ENCODE results near the gene MRPS18A. TPM values are rescaled to one million over a fixed set of nuclear protein-coding genes. Genes with fewer than 3 reads are reported as not detected.
"Not testable (repeated sequence)": the region's sequence is repeated elsewhere in the genome, so short reads cannot be mapped to it uniquely, and the experiment has no call there.

Gene MRPS18A
- polyA plus RNA-seq, 4 donors: 51.2 to 107 (median 65.1) TPM

DNA sequence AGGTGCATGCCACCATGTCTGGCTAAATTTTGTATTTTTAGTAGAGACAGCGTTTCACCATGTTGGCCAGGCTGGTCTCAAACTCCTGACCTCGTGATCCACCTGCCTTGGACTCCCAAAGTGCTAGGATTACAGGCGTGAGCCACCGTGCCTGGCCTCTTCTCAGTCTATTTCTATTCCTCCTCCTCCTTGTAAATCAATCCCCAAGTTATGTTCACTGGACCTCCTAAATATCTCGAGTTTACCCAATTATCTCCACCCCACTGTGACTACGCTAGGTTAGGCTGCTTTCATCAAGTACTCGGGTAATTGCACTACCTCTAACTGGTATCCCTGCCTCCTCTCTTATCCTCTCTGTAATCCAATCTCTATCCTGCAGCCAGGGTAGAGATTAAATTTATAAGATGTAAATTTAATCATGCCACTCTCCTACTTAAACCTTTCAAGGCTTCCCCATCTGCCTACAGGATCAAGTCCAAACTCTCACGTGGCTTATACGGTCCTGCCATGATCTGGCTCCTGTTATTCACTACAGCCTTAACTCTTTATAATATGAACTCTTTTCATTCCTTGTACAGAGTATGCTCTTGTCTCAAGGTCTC, 52.8 kb downstream of the MRPS18A start:
- Histone ChIP-seq H3K36me3 (ENCODE audit: control insufficient read depth in 3 of 3, insufficient read depth in 2 of 3, low read depth in 1 of 3, low read length in 3 of 3) (peaks cover 0 to 16% (median 0%) of the 10 kb centered on the region in 3 donors), H3K4me1 (ENCODE audit: control insufficient read depth in 3 of 3, insufficient read depth in 2 of 3, low read depth in 1 of 3, low read length in 2 of 3) (peaks cover 0 to 19% (median 4%) of the 10 kb centered on the region in 3 donors), H3K4me3 (ENCODE audit: low read depth in 1 of 3, low read length in 3 of 3) (no peak overlapping the region), H3K9me3 (ENCODE audit: control insufficient read depth in 2 of 2, insufficient read depth in 1 of 2, low read depth in 1 of 2, low read length in 1 of 2) (no peaks in the 10 kb centered on the region), H3K27me3 (ENCODE audit: control insufficient read depth in 3 of 3, insufficient read depth in 3 of 3, low read length in 3 of 3) (no peaks in the 10 kb centered on the region), H3K27ac (ENCODE audit: low read depth in 1 of 3, low read length in 2 of 3) (peak overlapping the region in 1 of 3 donors; percentile 93)
- 63 to 71% (median 70%) methylated on average over 9 of the region's 9 CpGs for WGBS, 3 donors
- FAIRE-seq (no peak), DNase-seq (peak; percentile 8 to 29)

DNA sequence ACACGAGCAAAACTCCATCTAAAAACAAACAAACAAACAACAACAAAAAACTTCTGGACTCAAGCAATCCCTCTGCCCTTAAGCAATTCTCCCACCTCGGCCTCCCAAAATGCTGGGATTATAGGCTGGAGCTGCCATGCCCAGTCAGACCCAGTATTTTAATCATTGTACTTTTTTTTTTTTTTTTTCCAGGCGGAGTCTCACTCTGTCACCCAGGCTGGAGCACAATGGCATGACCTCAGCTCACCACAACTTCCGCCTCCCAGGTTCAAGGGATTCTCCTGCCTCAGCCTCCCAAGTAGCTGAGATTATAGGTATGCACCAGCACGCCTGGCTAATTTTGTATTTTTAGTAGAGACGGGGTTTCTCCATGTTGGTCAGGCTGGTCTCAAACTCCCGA, 54.6 kb downstream of the MRPS18A start:
- not testable (repeated sequence) for H3K27me3 ChIP-seq (ENCODE audit: control insufficient read depth in 3 of 3, insufficient read depth in 3 of 3, low read length in 3 of 3); H3K9me3 ChIP-seq (ENCODE audit: control insufficient read depth in 2 of 2, insufficient read depth in 1 of 2, low read depth in 1 of 2, low read length in 1 of 2); H3K4me3 ChIP-seq (ENCODE audit: low read depth in 1 of 3, low read length in 3 of 3); FAIRE-seq
- Histone ChIP-seq H3K4me1 (ENCODE audit: control insufficient read depth in 3 of 3, insufficient read depth in 2 of 3, low read depth in 1 of 3, low read length in 2 of 3) (peaks cover 0 to 12% (median 4%) of the 10 kb centered on the region in 3 donors), H3K36me3 (ENCODE audit: control insufficient read depth in 3 of 3, insufficient read depth in 2 of 3, low read depth in 1 of 3, low read length in 3 of 3) (peaks cover 0 to 11% (median 0%) of the 10 kb centered on the region in 3 donors), H3K27ac (ENCODE audit: low read depth in 1 of 3, low read length in 2 of 3) (peak overlapping the region in 2 of 3 donors; percentile 8 to 36)
- peak in 1 of 2 donors; percentile 40 for DNase-seq
- 47 to 79% (median 62%) methylated on average over 7 of the region's 7 CpGs for WGBS, 3 donors

DNA sequence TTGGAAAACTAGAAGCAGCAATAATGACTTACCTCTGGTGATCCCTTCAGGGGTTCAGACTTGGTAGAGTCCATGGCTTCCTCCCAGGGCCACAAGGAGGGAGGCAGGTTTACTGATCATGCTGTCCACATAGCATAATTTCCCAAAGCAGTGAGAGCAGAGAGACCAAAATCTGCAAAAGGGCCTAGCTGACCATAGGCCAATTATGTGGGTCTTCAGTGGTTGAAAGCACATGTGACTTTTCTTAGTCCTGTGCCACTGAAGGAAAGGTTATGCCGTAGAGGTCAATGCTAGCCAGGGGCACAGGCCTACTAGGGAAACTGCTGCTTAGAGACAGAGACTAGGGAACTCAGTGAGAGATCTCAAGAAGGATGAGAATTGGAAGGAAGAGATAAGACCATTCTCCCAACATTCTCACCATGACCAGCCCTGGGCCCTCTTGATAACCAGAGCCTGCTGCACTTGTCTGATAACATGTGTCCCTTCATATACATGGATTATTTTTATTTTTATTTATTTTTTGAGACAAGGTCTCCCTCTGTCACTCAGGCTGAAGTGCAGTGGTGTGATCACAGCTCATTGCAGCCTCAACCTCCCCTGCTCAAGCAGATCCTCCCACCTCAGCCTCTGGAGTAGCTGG, 56.5 kb downstream of the MRPS18A start:
- Histone ChIP-seq H3K36me3 (ENCODE audit: control insufficient read depth in 3 of 3, insufficient read depth in 2 of 3, low read depth in 1 of 3, low read length in 3 of 3) (peaks cover 0 to 13% (median 0%) of the 10 kb centered on the region in 3 donors), H3K9me3 (ENCODE audit: control insufficient read depth in 2 of 2, insufficient read depth in 1 of 2, low read depth in 1 of 2, low read length in 1 of 2) (no peaks in the 10 kb centered on the region), H3K27ac (ENCODE audit: low read depth in 1 of 3, low read length in 2 of 3) (peak overlapping the region in 1 of 3 donors; percentile 18), H3K27me3 (ENCODE audit: control insufficient read depth in 3 of 3, insufficient read depth in 3 of 3, low read length in 3 of 3) (no peaks in the 10 kb centered on the region), H3K4me1 (ENCODE audit: control insufficient read depth in 3 of 3, insufficient read depth in 2 of 3, low read depth in 1 of 3, low read length in 2 of 3) (peaks cover 2 to 24% (median 6%) of the 10 kb centered on the region in 3 donors), H3K4me3 (ENCODE audit: low read depth in 1 of 3, low read length in 3 of 3) (no peak overlapping the region)
- FAIRE-seq (no peak), DNase-seq (no peak)
- WGBS, 3 donors: 93 to 100% (median 100%) methylated on average over 1 of the region's 1 CpG

DNA sequence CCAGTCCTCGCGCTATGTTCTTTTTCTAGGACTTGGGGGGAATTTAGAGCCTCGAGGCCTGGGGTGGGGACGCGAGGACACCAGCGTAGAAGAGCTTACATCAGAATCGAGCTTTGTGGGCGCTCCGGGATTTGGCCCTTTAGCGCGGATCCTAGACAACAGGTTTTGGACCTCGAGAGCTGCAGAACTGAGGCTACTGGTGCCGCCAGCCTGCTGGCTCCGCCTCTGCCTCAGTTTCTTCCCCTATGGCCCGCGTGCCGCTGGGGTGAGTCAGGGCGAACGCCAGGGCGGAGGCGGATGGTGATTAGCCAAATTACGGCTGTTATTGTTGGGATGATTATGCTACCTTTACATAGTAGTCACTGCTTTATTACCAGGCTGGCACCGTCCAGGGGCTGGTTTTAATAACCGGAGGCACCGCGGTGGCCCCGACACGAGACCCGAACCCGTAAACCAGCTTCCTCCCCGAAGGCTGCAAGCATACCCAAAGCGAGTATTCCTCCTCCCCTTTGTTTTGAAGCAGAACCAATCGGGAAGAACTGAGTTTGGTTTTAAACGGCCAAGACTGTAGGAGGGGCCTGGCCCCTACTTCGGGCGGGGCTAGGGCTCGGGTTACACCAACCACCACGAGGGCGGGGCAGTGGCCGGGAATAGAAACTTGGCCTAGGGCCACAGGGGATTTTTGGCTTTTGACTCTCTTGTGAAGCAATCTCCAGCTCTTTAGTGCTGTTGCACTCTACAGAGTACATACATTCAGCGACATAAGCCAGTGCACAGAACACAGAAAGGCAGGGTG, 57.9 kb downstream of the MRPS18A start:
- 0% methylated on average over 41 of the region's 41 CpGs for WGBS, 3 donors
- peak overlapping the region; percentile 52 to 100 (median 58) for H3K4me3 ChIP-seq (ENCODE audit: low read depth in 1 of 3, low read length in 3 of 3)
- peaks cover 0 to 27% (median 2%) of the 10 kb centered on the region in 3 donors for H3K36me3 ChIP-seq (ENCODE audit: control insufficient read depth in 3 of 3, insufficient read depth in 2 of 3, low read depth in 1 of 3, low read length in 3 of 3)
- no peaks in the 10 kb centered on the region for H3K9me3 ChIP-seq (ENCODE audit: control insufficient read depth in 2 of 2, insufficient read depth in 1 of 2, low read depth in 1 of 2, low read length in 1 of 2)
- peak; percentile 95 to 97 for DNase-seq
- no peaks in the 10 kb centered on the region for H3K27me3 ChIP-seq (ENCODE audit: control insufficient read depth in 3 of 3, insufficient read depth in 3 of 3, low read length in 3 of 3)
- no peak for FAIRE-seq
- H3K27ac ChIP-seq (ENCODE audit: low read depth in 1 of 3, low read length in 2 of 3): peak overlapping the region; percentile 66 to 97 (median 96)
- H3K4me1 ChIP-seq (ENCODE audit: control insufficient read depth in 3 of 3, insufficient read depth in 2 of 3, low read depth in 1 of 3, low read length in 2 of 3): peaks cover under 1 to 19% (median 6%) of the 10 kb centered on the region in 3 donors

DNA sequence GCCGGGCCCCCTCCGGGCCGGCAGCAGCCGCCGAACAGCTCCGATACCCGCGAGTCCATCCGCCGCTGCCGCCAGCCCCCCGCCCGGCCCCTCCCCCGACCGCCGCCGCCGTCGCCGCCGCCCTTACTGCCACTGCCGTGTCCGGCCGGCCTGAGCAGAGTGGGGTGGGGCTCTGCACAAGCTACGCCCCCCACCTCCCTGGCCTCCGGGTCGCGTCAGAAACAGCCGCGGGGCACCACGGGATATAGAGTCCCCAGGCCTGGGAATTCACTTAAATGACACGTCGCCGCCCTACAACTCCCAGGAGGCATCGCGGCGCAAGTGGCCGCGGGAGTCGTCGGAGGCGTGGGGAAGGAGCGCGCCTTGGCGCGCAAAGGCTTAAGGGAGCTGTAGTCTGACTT, 58.5 kb downstream of the MRPS18A start, which contains the start of gene GTPBP2:
Gene GTPBP2 (minus strand): TSS at position 161 of the 401 bp plus-strand sequence. CDS start 102 bp downstream, at position 59.
- H3K27ac ChIP-seq (ENCODE audit: low read depth in 1 of 3, low read length in 2 of 3): peak within 1 kb of the TSS; percentile 66 to 97 (median 96)
- H3K4me1 ChIP-seq (ENCODE audit: control insufficient read depth in 3 of 3, insufficient read depth in 2 of 3, low read depth in 1 of 3, low read length in 2 of 3): peaks cover 0 to 19% (median 6%) of the 10 kb centered on the region in 3 donors
- no peaks in the 10 kb centered on the region for H3K27me3 ChIP-seq (ENCODE audit: control insufficient read depth in 3 of 3, insufficient read depth in 3 of 3, low read length in 3 of 3)
- FAIRE-seq (no peak), DNase-seq (peak; percentile 99)
- peak within 1 kb of the TSS; percentile 93 to 100 (median 95) for H3K4me3 ChIP-seq (ENCODE audit: low read depth in 1 of 3, low read length in 3 of 3)
- H3K36me3 ChIP-seq (ENCODE audit: control insufficient read depth in 3 of 3, insufficient read depth in 2 of 3, low read depth in 1 of 3, low read length in 3 of 3): peaks cover under 1 to 33% (median 2%) of the 10 kb centered on the region in 3 donors
- 0 to 1% (median 0%) methylated on average over 25 to 46 of the region's 46 CpGs for WGBS, 3 donors
- no peaks in the 10 kb centered on the region for H3K9me3 ChIP-seq (ENCODE audit: control insufficient read depth in 2 of 2, insufficient read depth in 1 of 2, low read depth in 1 of 2, low read length in 1 of 2)

DNA sequence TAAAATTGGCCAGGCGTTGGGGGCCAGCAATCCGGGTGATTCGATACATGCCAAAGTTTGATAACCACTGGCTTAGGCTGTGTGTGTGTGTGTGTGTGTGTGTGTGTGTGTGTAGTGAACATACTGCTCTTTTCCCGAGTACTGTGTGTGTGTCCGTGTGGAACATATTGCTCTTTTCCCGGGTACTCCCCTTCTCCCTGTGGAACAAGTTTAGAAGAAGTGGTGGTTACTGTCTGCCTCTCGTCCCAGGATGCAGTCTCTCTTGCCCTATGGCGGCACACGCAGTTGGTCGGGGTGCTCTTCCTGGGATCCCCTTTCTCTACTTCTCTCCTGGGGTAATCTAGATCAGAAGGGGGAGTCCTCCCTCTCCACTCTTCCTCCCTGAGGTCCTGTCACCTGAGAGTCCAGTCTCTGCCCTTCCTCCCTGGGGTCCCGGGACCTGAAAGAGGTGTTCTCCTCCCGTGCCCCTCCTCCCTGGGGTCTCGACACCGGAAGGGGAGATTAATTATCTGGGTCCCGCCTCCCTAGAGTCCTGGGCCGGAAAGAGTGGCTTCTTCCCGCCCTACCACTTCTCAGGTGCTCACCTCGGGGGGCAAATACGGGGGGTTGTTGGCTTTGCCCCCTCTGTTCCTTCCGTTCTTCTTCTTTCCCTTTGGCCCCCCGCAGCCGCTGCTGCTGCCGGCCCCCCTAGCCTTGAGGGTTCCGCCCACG, 59.0 kb downstream of the MRPS18A start:
- peak overlapping the region; percentile 61 to 94 (median 92) for H3K27ac ChIP-seq (ENCODE audit: low read depth in 1 of 3, low read length in 2 of 3)
- peaks cover 2 to 39% (median 4%) of the 10 kb centered on the region in 3 donors for H3K36me3 ChIP-seq (ENCODE audit: control insufficient read depth in 3 of 3, insufficient read depth in 2 of 3, low read depth in 1 of 3, low read length in 3 of 3)
- peak overlapping the region; percentile 93 to 100 (median 95) for H3K4me3 ChIP-seq (ENCODE audit: low read depth in 1 of 3, low read length in 3 of 3)
- FAIRE-seq (no peak), DNase-seq (peak; percentile 48 to 86)
- no peaks in the 10 kb centered on the region for H3K27me3 ChIP-seq (ENCODE audit: control insufficient read depth in 3 of 3, insufficient read depth in 3 of 3, low read length in 3 of 3)
- H3K9me3 ChIP-seq (ENCODE audit: control insufficient read depth in 2 of 2, insufficient read depth in 1 of 2, low read depth in 1 of 2, low read length in 1 of 2): no peaks in the 10 kb centered on the region
- 1 to 3% (median 1%) methylated on average over 23 to 25 of the region's 25 CpGs for WGBS, 3 donors
- peaks cover 0 to 19% (median 6%) of the 10 kb centered on the region in 3 donors for H3K4me1 ChIP-seq (ENCODE audit: control insufficient read depth in 3 of 3, insufficient read depth in 2 of 3, low read depth in 1 of 3, low read length in 2 of 3)

DNA sequence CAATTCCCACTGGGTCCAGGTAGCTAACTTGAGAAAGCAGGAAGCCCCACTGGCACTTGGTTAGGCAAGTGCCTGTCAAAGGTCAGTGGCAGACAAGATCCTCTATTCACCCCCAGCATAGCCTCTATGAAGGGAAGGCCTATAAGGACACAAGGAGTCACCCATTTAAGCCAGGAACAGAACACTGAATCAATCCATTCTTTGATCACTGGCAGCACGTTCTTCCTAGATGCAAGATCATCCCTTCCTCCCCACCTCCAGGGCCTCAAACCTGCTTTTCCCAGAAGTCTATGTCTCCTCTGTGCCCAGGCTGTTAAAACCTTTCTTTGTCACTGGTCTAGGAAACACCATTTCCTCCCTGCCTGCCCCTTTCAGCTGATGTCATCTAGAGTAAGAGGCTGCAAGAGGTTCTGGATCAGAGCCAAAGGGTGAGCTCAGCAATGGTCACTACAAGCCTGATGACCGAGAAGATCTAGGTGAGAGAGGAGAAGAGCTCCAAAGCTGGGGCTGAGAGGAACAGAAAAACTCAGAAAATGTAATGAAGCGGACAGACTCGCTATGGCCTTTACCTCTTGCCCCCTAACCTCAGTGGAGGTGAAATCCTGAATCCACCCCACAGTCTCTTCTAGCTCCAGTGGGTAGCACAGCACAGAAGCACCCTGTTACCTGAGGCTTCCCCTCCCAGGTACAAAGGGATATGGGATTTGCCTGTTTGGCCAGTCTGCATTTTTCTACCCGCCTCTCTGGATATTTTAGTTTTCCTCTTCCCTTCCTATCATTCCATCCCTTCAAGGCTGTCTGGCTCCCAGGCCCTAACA, 60.4 kb downstream of the MRPS18A start:
- Histone ChIP-seq H3K4me3 (ENCODE audit: low read depth in 1 of 3, low read length in 3 of 3) (no peak overlapping the region), H3K27ac (ENCODE audit: low read depth in 1 of 3, low read length in 2 of 3) (peak overlapping the region; percentile 27 to 76 (median 75)), H3K9me3 (ENCODE audit: control insufficient read depth in 2 of 2, insufficient read depth in 1 of 2, low read depth in 1 of 2, low read length in 1 of 2) (no peaks in the 10 kb centered on the region), H3K36me3 (ENCODE audit: control insufficient read depth in 3 of 3, insufficient read depth in 2 of 3, low read depth in 1 of 3, low read length in 3 of 3) (peaks cover 4 to 52% (median 4%) of the 10 kb centered on the region in 3 donors), H3K4me1 (ENCODE audit: control insufficient read depth in 3 of 3, insufficient read depth in 2 of 3, low read depth in 1 of 3, low read length in 2 of 3) (peaks cover 0 to 19% (median 6%) of the 10 kb centered on the region in 3 donors), H3K27me3 (ENCODE audit: control insufficient read depth in 3 of 3, insufficient read depth in 3 of 3, low read length in 3 of 3) (no peaks in the 10 kb centered on the region)
- DNase-seq (peak; percentile 65 to 81), FAIRE-seq (no peak)
- WGBS, 3 donors: 62 to 77% (median 74%) methylated on average over 5 of the region's 5 CpGs

Data from small intestine (tissue), 7 donors.